DND-41 (cell line): Measurements from ENCODE around the gene EVL.

Experiments used
- ATAC-seq: fragments of 200-7000 bp; cut with Tn5 transposase; 3 replicates; pipeline ENCODE4 v1.9.1; 2021; ENCODE audit warnings: low read depth; ENCODE audit not compliant: insufficient read depth
- DNase-seq: peaks from one replicate; pipeline ENCODE4 v3.0.0-alpha.2; 2020
- H2AFZ ChIP-seq: 2 replicates; pipeline ENCODE4 v1.6.0; 2012; ENCODE audit warnings: low read depth, low read length
- H3K27ac ChIP-seq: 2 replicates; pipeline ENCODE4 v1.5.1; 2012; ENCODE audit warnings: low read length, inconsistent platforms
- H3K27me3 ChIP-seq: fragments of 200-600 bp; sonication (generic); 2 replicates; pipeline ENCODE4 v1.6.0; 2012; ENCODE audit warnings: low read length, mild to moderate bottlenecking, inconsistent platforms; ENCODE audit not compliant: insufficient read depth, poor library complexity
- H3K36me3 ChIP-seq: 2 replicates; pipeline ENCODE4 v1.5.1; 2012; ENCODE audit warnings: low read length, inconsistent platforms; ENCODE audit not compliant: insufficient read depth
- H3K4me1 ChIP-seq: 2 replicates; pipeline ENCODE4 v1.5.1; 2012; ENCODE audit warnings: mild to moderate bottlenecking, low read length; ENCODE audit not compliant: insufficient read depth
- H3K4me2 ChIP-seq: 2 replicates; pipeline ENCODE4 v1.6.0; 2012; ENCODE audit warnings: mild to moderate bottlenecking, moderate library complexity, low read length, inconsistent platforms; ENCODE audit not compliant: insufficient read depth
- H3K4me3 ChIP-seq, 2 experiments: fragments of 200-600 bp in 1 of 2; shearing (Covaris generic) in 1 of 2; 2 replicates each; pipeline ENCODE4 v1.5.1; 2012 to 2016; ENCODE audit warnings: inconsistent platforms in 2 of 2, low read length in 2 of 2, mild to moderate bottlenecking in 2 of 2, low read depth in 1 of 2, moderate library complexity in 1 of 2
- H3K79me2 ChIP-seq: 2 replicates; pipeline ENCODE4 v1.6.0; 2012; ENCODE audit warnings: low read length, inconsistent platforms; ENCODE audit not compliant: insufficient read depth
- H3K9ac ChIP-seq: 2 replicates; pipeline ENCODE4 v1.6.0; 2012; ENCODE audit warnings: low read depth, mild to moderate bottlenecking, inconsistent platforms, low read length, moderate library complexity
- H3K9me3 ChIP-seq: 2 replicates; pipeline ENCODE4 v1.5.1; 2012; ENCODE audit warnings: low read length, moderate library complexity, mild to moderate bottlenecking, inconsistent platforms; ENCODE audit not compliant: insufficient read depth, severe bottlenecking
- H4K20me1 ChIP-seq: 2 replicates; pipeline ENCODE4 v1.6.0; 2012; ENCODE audit warnings: low read length; ENCODE audit not compliant: insufficient read depth
- CTCF ChIP-seq: IDR thresholded peaks from 2 replicates; pipeline ENCODE4 v1.5.1; 2012; ENCODE audit warnings: borderline replicate concordance, low read length, moderate library complexity, mild to moderate bottlenecking; ENCODE audit not compliant: poor library complexity, severe bottlenecking; ENCODE audit errors: extremely low read depth
- EZH2 ChIP-seq: IDR thresholded peaks from 3 replicates; pipeline ENCODE4 v1.6.1; 2012; ENCODE audit warnings: borderline replicate concordance, low read depth, mild to moderate bottlenecking, moderate library complexity, low read length, inconsistent platforms; ENCODE audit not compliant: severe bottlenecking

EVL gene

GRCh38 chr14:100118396-100119011 is 53.3 kb downstream of the EVL start:
- Histone ChIP-seq H3K4me2 (no peak overlapping the region), H3K9ac (no peak overlapping the region), H3K4me1 (no peaks in the 10 kb centered on the region), H3K27ac (peak overlapping the region; percentile 12; the same call in 1 of the 2 replicates), H3K9me3 (no peaks in the 10 kb centered on the region), H4K20me1 (peaks cover 98% of the 10 kb centered on the region), H2AFZ (no peak overlapping the region), H3K4me3 (no peak overlapping the region), H3K27me3 (no peaks in the 10 kb centered on the region), H3K36me3 (peaks cover 100% of the 10 kb centered on the region), H3K79me2 (peaks cover 100% of the 10 kb centered on the region)
- DNase-seq (no peak), ATAC-seq (no peak)
- TF ChIP-seq CTCF = no peak
- TF ChIP-seq EZH2 = no peak

- no peak for ATAC-seq
- Histone ChIP-seq H3K79me2 (peaks cover 100% of the 10 kb centered on the region), H3K4me2 (no peak overlapping the region), H2AFZ (no peak overlapping the region), H3K4me3 (no peak overlapping the region), H3K9me3 (no peaks in the 10 kb centered on the region), H3K4me1 (no peaks in the 10 kb centered on the region), H4K20me1 (peaks cover 98% of the 10 kb centered on the region), H3K27ac (0 out of 2 replicates have a peak overlapping the region, but pooled peaks have one; percentile 35), H3K27me3 (no peaks in the 10 kb centered on the region), H3K9ac (no peak overlapping the region), H3K36me3 (peaks cover 100% of the 10 kb centered on the region)
- TF ChIP-seq CTCF (no peak), EZH2 (no peak)
- no peak for DNase-seq
Measured at GRCh38 chr14:100119251-100119650, 54.0 kb downstream of the EVL start.

- TF ChIP-seq CTCF (no peak), EZH2 (no peak)
- ATAC-seq (0 out of 3 replicates have a peak, but pooled peaks have one; percentile 2), DNase-seq (no peak)
- peak overlapping the region; percentile 33; the same call in 1 of the 2 replicates for H3K27ac ChIP-seq
- H3K9me3 ChIP-seq = no peaks in the 10 kb centered on the region
- no peaks in the 10 kb centered on the region for H3K4me1 ChIP-seq
- H3K4me3 ChIP-seq = no peak overlapping the region
- H2AFZ ChIP-seq = no peak overlapping the region
- peaks cover 96% of the 10 kb centered on the region for H4K20me1 ChIP-seq
- H3K9ac ChIP-seq = no peak overlapping the region
- H3K79me2 ChIP-seq = peaks cover 96% of the 10 kb centered on the region
- H3K27me3 ChIP-seq = no peaks in the 10 kb centered on the region
- no peak overlapping the region for H3K4me2 ChIP-seq
- peaks cover 100% of the 10 kb centered on the region for H3K36me3 ChIP-seq
Measured at GRCh38 chr14:100120522-100121269, 55.5 kb downstream of the EVL start.
